ENCODE results near the gene CTPS1.

- TF ChIP-seq CTCF (IDR thresholded peaks at IDR 0.05): no peak
- TF ChIP-seq POLR2AphosphoS5 (IDR thresholded peaks at IDR 0.05): no peak
- no peak for TF ChIP-seq POLR2A (IDR thresholded peaks at IDR 0.05)
These were observed 6.9 kb downstream of the CTPS1 start for GRCh38 chr1:40986328-40986783.
